Loucy (cell line): ENCODE data around the gene KCNMA1.

Experiments used
- CTCF ChIP-seq: fragments of 200-600 bp; sonication (generic); conservative IDR thresholded peaks from 2 replicates; pipeline ENCODE4 v1.5.1; 2014; ENCODE audit warnings: mild to moderate bottlenecking, antibody characterized with exemption, low read length
- EZH2phosphoT487 ChIP-seq: fragments of 200-600 bp; IDR thresholded peaks from 2 replicates; pipeline ENCODE4 v1.6.1; 2018; ENCODE audit warnings: antibody characterized with exemption, mild to moderate bottlenecking, moderate library complexity, borderline replicate concordance

- no peak for TF ChIP-seq CTCF
- no peak for TF ChIP-seq EZH2phosphoT487
Measured at GRCh38 chr10:77204171-77204570, 433.4 kb downstream of the KCNMA1 start.
